SK-N-SH treated with all-trans-retinoic acid at 6 μM for 48 hours (cell line): ENCODE data around the gene ZKSCAN1.

Experiments
- CREB5 ChIP-seq: fragments of 250-450 bp; sonication (Bioruptor Pico); IDR thresholded peaks from 2 replicates; pipeline ENCODE4 v1.5.1; 2020; ENCODE audit warnings: low read depth, mild to moderate bottlenecking, moderate library complexity
- CSDC2 ChIP-seq: fragments of 250-450 bp; sonication (Bioruptor Pico); IDR thresholded peaks from 2 replicates; pipeline ENCODE4 v1.5.0; 2020; ENCODE audit warnings: mild to moderate bottlenecking, moderate library complexity
- CSRNP3 ChIP-seq: fragments of 250-450 bp; sonication (Bioruptor Pico); IDR thresholded peaks from 2 replicates; pipeline ENCODE4 v1.5.1; 2021; ENCODE audit warnings: mild to moderate bottlenecking, moderate library complexity
- ISL1 ChIP-seq: fragments of 250-450 bp; sonication (Bioruptor Pico); IDR thresholded peaks from 2 replicates; pipeline ENCODE4 v2.1.2; 2022; ENCODE audit warnings: mild to moderate bottlenecking, moderate library complexity
- PATZ1 ChIP-seq: fragments of 250-450 bp; sonication (Bioruptor Pico); IDR thresholded peaks from 2 replicates; pipeline ENCODE4 v1.8.0; 2020; ENCODE audit warnings: mild to moderate bottlenecking, moderate library complexity, borderline replicate concordance
- TCF4 ChIP-seq: fragments of 250-450 bp; sonication (Bioruptor Pico); IDR thresholded peaks from 2 replicates; pipeline ENCODE4 v1.8.0; 2021; ENCODE audit warnings: mild to moderate bottlenecking, moderate library complexity, borderline replicate concordance
- TSHZ2 ChIP-seq: fragments of 250-450 bp; sonication (Bioruptor Pico); IDR thresholded peaks from 2 replicates; pipeline ENCODE4 v1.5.0; 2020; ENCODE audit warnings: mild to moderate bottlenecking, moderate library complexity
- ZFP3 ChIP-seq: fragments of 250-450 bp; sonication (Bioruptor Pico); IDR thresholded peaks from 2 replicates; pipeline ENCODE4 v1.5.0; 2020; ENCODE audit warnings: mild to moderate bottlenecking, moderate library complexity
- ZFP30 ChIP-seq: fragments of 450-650 bp; formaldehyde crosslinking; IDR thresholded peaks from 2 replicates; pipeline ENCODE4 v1.5.0; 2022; ENCODE audit warnings: mild to moderate bottlenecking, moderate library complexity
- ZNF565 ChIP-seq: fragments of 450-650 bp; formaldehyde crosslinking; conservative IDR thresholded peaks from 2 replicates; pipeline ENCODE4 v1.5.0; 2020; ENCODE audit warnings: low read depth, mild to moderate bottlenecking, moderate library complexity

GRCh38 chr7:100038326-100038725, 22.9 kb downstream of the ZKSCAN1 start:
- TF ChIP-seq PATZ1 (CRISPR knock-in tag) (no peak), ZNF565 (CRISPR knock-in tag) (no peak), TCF4 (no peak), CSRNP3 (CRISPR knock-in tag) (no peak), ISL1 (CRISPR knock-in tag) (no peak), CREB5 (CRISPR knock-in tag) (no peak), CSDC2 (CRISPR knock-in tag) (no peak), ZFP30 (CRISPR knock-in tag) (no peak), TSHZ2 (CRISPR knock-in tag) (no peak), ZFP3 (CRISPR knock-in tag) (no peak)
